ENCODE measurements around the gene ZNF141.

- no peak for TF ChIP-seq EZH2 (IDR thresholded peaks at IDR 0.05; ENCODE audit: low read length, missing control alignments)
- no peak for TF ChIP-seq CTCF (conservative IDR thresholded peaks at IDR 0.05 in 1 of 2, IDR thresholded peaks at IDR 0.05 in 1 of 2; ENCODE audit: low read depth in 1 of 2, low read length in 2 of 2)
These were observed 1.3 kb upstream of the ZNF141 start for GRCh38 chr4:336099-336892.
